Measurements from ENCODE around the gene B4GALT2.
A peak's percentile ranks its signal among the peaks of the same experiment; 100 is the strongest.

GRCh38 chr1:43969746-43970466 lies 9.1 kb upstream of the B4GALT2 start, which contains the start of gene DPH2:
- no peak for TF ChIP-seq YY1 (IDR thresholded peaks at IDR 0.05; ENCODE audit: low read depth, low read length)
- no peak for TF ChIP-seq CTCF (IDR thresholded peaks at IDR 0.05; ENCODE audit: control extremely low read depth in 1 of 3, insufficient read depth in 1 of 3, low read depth in 1 of 3, low read length in 3 of 3)
- no peak for TF ChIP-seq MAFK (IDR thresholded peaks at IDR 0.05; ENCODE audit: low read depth, low read length)
- TF ChIP-seq JUN (IDR thresholded peaks at IDR 0.05; ENCODE audit: low read depth, low read length) = no peak
- no peak for TF ChIP-seq JUND (IDR thresholded peaks at IDR 0.05; ENCODE audit: low read length)
- peak in 1 of 2 experiments; percentile 97; a peak in 1 of 4 replicates for TF ChIP-seq HDAC2 (IDR thresholded peaks at IDR 0.05; ENCODE audit: borderline replicate concordance in 1 of 2, low read depth in 2 of 2, low read length in 2 of 2)
- TF ChIP-seq SIN3A (conservative IDR thresholded peaks at IDR 0.05 in 1 of 2, IDR thresholded peaks at IDR 0.05 in 1 of 2; ENCODE audit: low read depth in 1 of 2, low read length in 2 of 2) = peak; percentile 97; a peak in 3 of 4 replicates
- TF ChIP-seq HDAC6 (IDR thresholded peaks at IDR 0.05; ENCODE audit: low read depth, low read length) = no peak
- peak; percentile 64 for TF ChIP-seq CHD2 (IDR thresholded peaks at IDR 0.05; ENCODE audit: low read length)
- peak in 1 of 2 experiments; percentile 37; a peak in 1 of 3 replicates for TF ChIP-seq POLR2A (IDR thresholded peaks at IDR 0.05; ENCODE audit: control extremely low read depth in 1 of 2, low read depth in 2 of 2, low read length in 2 of 2)
- TF ChIP-seq CREB1 (IDR thresholded peaks at IDR 0.05) = peak; percentile 44; the same call in 1 of the 2 replicates
- TF ChIP-seq RAD21 (IDR thresholded peaks at IDR 0.05 in 1 of 2, conservative IDR thresholded peaks at IDR 0.05 in 1 of 2; ENCODE audit: low read depth in 2 of 2, low read length in 2 of 2) = no peak
- no peak for TF ChIP-seq SRF (IDR thresholded peaks at IDR 0.05; ENCODE audit: low read depth, low read length)
- no peak for TF ChIP-seq EZH2 (IDR thresholded peaks at IDR 0.05; ENCODE audit: low read depth, low read length, severe bottlenecking)

All from H1 (cell line).